Immature natural killer cell (primary cell): ENCODE measurements around the gene SUSD3. TPM values are rescaled to one million over a fixed set of nuclear protein-coding genes. Genes with fewer than 3 reads are reported as not detected.

Experiments used
- DNase-seq, 3 donors: peaks; one replicate each; pipeline ENCODE4 v3.0.0; 2022; ENCODE audit warnings: mixed read lengths in 1 of 3
- H3K27ac Mint-ChIP-seq, 6 donors: one replicate each; pipeline ENCODE4 v1.8.0; 2020; ENCODE audit warnings: mixed read lengths in 6 of 6, mild to moderate bottlenecking in 5 of 6, inconsistent platforms in 4 of 6, moderate library complexity in 3 of 6
- H3K27me3 Mint-ChIP-seq, 3 donors: one replicate each; pipeline ENCODE4 v1.8.0; 2020 to 2021; ENCODE audit warnings: low read depth in 3 of 3, mild to moderate bottlenecking in 3 of 3, mixed read lengths in 3 of 3, moderate library complexity in 3 of 3, inconsistent platforms in 1 of 3
- H3K36me3 Mint-ChIP-seq, 3 donors: one replicate each; pipeline ENCODE4 v1.8.0; 2020; ENCODE audit warnings: mixed read lengths in 3 of 3, inconsistent platforms in 2 of 3, mild to moderate bottlenecking in 2 of 3
- H3K4me1 Mint-ChIP-seq, 2 donors: one replicate each; pipeline ENCODE4 v1.8.0; 2020; ENCODE audit warnings: inconsistent platforms in 2 of 2, mild to moderate bottlenecking in 2 of 2, mixed read lengths in 2 of 2, moderate library complexity in 1 of 2
- H3K4me3 Mint-ChIP-seq, 5 donors: one replicate each; pipeline ENCODE4 v1.8.0; 2020; ENCODE audit warnings: mild to moderate bottlenecking in 5 of 5, mixed read lengths in 5 of 5, inconsistent platforms in 3 of 5, moderate library complexity in 3 of 5
- H3K9me3 Mint-ChIP-seq, 6 donors: one replicate each; pipeline ENCODE4 v1.8.0; 2020; ENCODE audit warnings: mild to moderate bottlenecking in 6 of 6, mixed read lengths in 6 of 6, inconsistent platforms in 4 of 6, moderate library complexity in 3 of 6
- polyA plus RNA-seq, 3 donors: library from polyadenylated mRNA; unstranded; fragments of 300-500 nt; fragmentation: Illumina TruSeq; gene quantifications; one replicate each; pipeline ENCODE4 v1.2.3, GENCODE V29; 2021

SUSD3 gene
- polyA plus RNA-seq, 3 donors from 2014 or later = 3.5 to 5.2 TPM; not detected in 1

GRCh38 chr9:93061791-93062763 is 3.6 kb downstream of the SUSD3 start:
- H3K27ac Mint-ChIP-seq = peak overlapping the region in 3 of 6 donors; percentile 19 to 74 (median 70)
- no peak for DNase-seq

GRCh38 chr9:93064392-93065134 is 6.1 kb downstream of the SUSD3 start:
- Mint-ChIP-seq H3K36me3 (no peaks in the 10 kb centered on the region), H3K9me3 (no peaks in the 10 kb centered on the region), H3K27ac (peak overlapping the region; percentile 85 to 97 (median 94)), H3K27me3 (peaks cover 22 to 43% (median 35%) of the 10 kb centered on the region in 3 donors), H3K4me3 (peak overlapping the region; percentile 82 to 88 (median 85)), H3K4me1 (peaks cover 61 to 67% of the 10 kb centered on the region in 2 donors)
- DNase-seq = peak; percentile 94 to 95 (median 94)

More at GRCh38 chr9:93061791-93062763, 3.6 kb downstream of the SUSD3 start:
- Mint-ChIP-seq H3K27me3 (peaks cover 32 to 36% (median 35%) of the 10 kb centered on the region in 3 donors), H3K9me3 (no peaks in the 10 kb centered on the region), H3K4me3 (peak overlapping the region in 3 of 5 donors; percentile 13 to 43 (median 24)), H3K4me1 (peaks cover 76 to 82% of the 10 kb centered on the region in 2 donors), H3K36me3 (no peaks in the 10 kb centered on the region)

GRCh38 chr9:93065135-93065720 is 6.7 kb downstream of the SUSD3 start:
- H3K27ac Mint-ChIP-seq = peak overlapping the region; percentile 85 to 97 (median 94)
- no peaks in the 10 kb centered on the region for H3K9me3 Mint-ChIP-seq
- H3K36me3 Mint-ChIP-seq = no peaks in the 10 kb centered on the region
- H3K4me3 Mint-ChIP-seq = peak overlapping the region; percentile 82 to 88 (median 85)
- DNase-seq = no peak
- peaks cover 19 to 39% (median 37%) of the 10 kb centered on the region in 3 donors for H3K27me3 Mint-ChIP-seq
- H3K4me1 Mint-ChIP-seq = peaks cover 54 to 60% of the 10 kb centered on the region in 2 donors

GRCh38 chr9:93066978-93067603 is 8.6 kb downstream of the SUSD3 start:
- peaks cover 36 to 41% of the 10 kb centered on the region in 2 donors for H3K4me1 Mint-ChIP-seq

GRCh38 chr9:93068956-93069355 is 10.5 kb downstream of the SUSD3 start:
- H3K9me3 Mint-ChIP-seq = no peaks in the 10 kb centered on the region
- peaks cover 22 to 30% of the 10 kb centered on the region in 2 donors for H3K4me1 Mint-ChIP-seq
- no peak overlapping the region for H3K4me3 Mint-ChIP-seq
- peaks cover 0 to 4% (median 0%) of the 10 kb centered on the region in 3 donors for H3K36me3 Mint-ChIP-seq
- no peak overlapping the region for H3K27ac Mint-ChIP-seq
- DNase-seq = no peak
- peaks cover 20 to 35% (median 34%) of the 10 kb centered on the region in 3 donors for H3K27me3 Mint-ChIP-seq

More at GRCh38 chr9:93066978-93067603, 8.6 kb downstream of the SUSD3 start:
- peaks cover 0 to 4% (median 0%) of the 10 kb centered on the region in 3 donors for H3K36me3 Mint-ChIP-seq
- no peak for DNase-seq
- H3K27me3 Mint-ChIP-seq = peaks cover 22 to 31% (median 28%) of the 10 kb centered on the region in 3 donors
- no peaks in the 10 kb centered on the region for H3K9me3 Mint-ChIP-seq
- H3K4me3 Mint-ChIP-seq = peak overlapping the region in 1 of 5 donors; percentile 2
- peak overlapping the region in 2 of 6 donors; percentile 42 to 54 for H3K27ac Mint-ChIP-seq

GRCh38 chr9:93071464-93071863 is 13.0 kb downstream of the SUSD3 start:
- H3K4me3 Mint-ChIP-seq = no peak overlapping the region
- H3K27ac Mint-ChIP-seq = no peak overlapping the region
- H3K27me3 Mint-ChIP-seq = peaks cover 12 to 31% (median 22%) of the 10 kb centered on the region in 3 donors
- H3K36me3 Mint-ChIP-seq = peaks cover 0 to 4% (median 0%) of the 10 kb centered on the region in 3 donors
- H3K4me1 Mint-ChIP-seq = peaks cover 0 to 7% of the 10 kb centered on the region in 2 donors
- no peak for DNase-seq
- no peaks in the 10 kb centered on the region for H3K9me3 Mint-ChIP-seq

GRCh38 chr9:93072383-93072795 is 13.9 kb downstream of the SUSD3 start:
- H3K4me1 Mint-ChIP-seq = peaks cover 0 to 2% of the 10 kb centered on the region in 2 donors
- H3K27me3 Mint-ChIP-seq = peaks cover 12 to 32% (median 23%) of the 10 kb centered on the region in 3 donors

GRCh38 chr9:93076101-93076791 is 17.7 kb downstream of the SUSD3 start:
- peaks cover 0 to 5% (median 0%) of the 10 kb centered on the region in 3 donors for H3K36me3 Mint-ChIP-seq
- peaks cover 17 to 34% (median 29%) of the 10 kb centered on the region in 3 donors for H3K27me3 Mint-ChIP-seq
- H3K9me3 Mint-ChIP-seq = no peaks in the 10 kb centered on the region
- H3K4me3 Mint-ChIP-seq = no peak overlapping the region
- DNase-seq = no peak
- peaks cover 0 to 8% of the 10 kb centered on the region in 2 donors for H3K4me1 Mint-ChIP-seq
- H3K27ac Mint-ChIP-seq = no peak overlapping the region

More at GRCh38 chr9:93072383-93072795, 13.9 kb downstream of the SUSD3 start:
- DNase-seq = no peak
- Mint-ChIP-seq H3K4me3 (no peak overlapping the region), H3K36me3 (peaks cover 0 to 4% (median 0%) of the 10 kb centered on the region in 3 donors), H3K27ac (no peak overlapping the region), H3K9me3 (no peaks in the 10 kb centered on the region)

- DNase-seq = no peak
- Mint-ChIP-seq H3K27ac (no peak overlapping the region), H3K36me3 (peaks cover 0 to 5% (median 0%) of the 10 kb centered on the region in 3 donors)
Measured at GRCh38 chr9:93076792-93077128, 18.3 kb downstream of the SUSD3 start.

GRCh38 chr9:93077367-93077766 is 18.9 kb downstream of the SUSD3 start:
- Mint-ChIP-seq H3K27ac (no peak overlapping the region), H3K36me3 (peaks cover 0 to 5% (median 0%) of the 10 kb centered on the region in 3 donors), H3K27me3 (peaks cover 13 to 32% (median 30%) of the 10 kb centered on the region in 3 donors), H3K9me3 (no peaks in the 10 kb centered on the region), H3K4me1 (peaks cover 0 to 8% of the 10 kb centered on the region in 2 donors), H3K4me3 (no peak overlapping the region)
- DNase-seq = no peak

More at GRCh38 chr9:93076792-93077128, 18.3 kb downstream of the SUSD3 start:
- H3K4me3 Mint-ChIP-seq = no peak overlapping the region
- H3K9me3 Mint-ChIP-seq = no peaks in the 10 kb centered on the region
- H3K27me3 Mint-ChIP-seq = peaks cover 13 to 36% (median 32%) of the 10 kb centered on the region in 3 donors
- H3K4me1 Mint-ChIP-seq = peaks cover 0 to 8% of the 10 kb centered on the region in 2 donors

- no peak overlapping the region for H3K27ac Mint-ChIP-seq
- no peak for DNase-seq
- H3K4me1 Mint-ChIP-seq = peaks cover 0 to 12% of the 10 kb centered on the region in 2 donors
- H3K4me3 Mint-ChIP-seq = no peak overlapping the region
- no peaks in the 10 kb centered on the region for H3K9me3 Mint-ChIP-seq
- peaks cover 13 to 31% (median 27%) of the 10 kb centered on the region in 3 donors for H3K27me3 Mint-ChIP-seq
- H3K36me3 Mint-ChIP-seq = peaks cover 0 to 5% (median 0%) of the 10 kb centered on the region in 3 donors
Measured at GRCh38 chr9:93077811-93078210, 19.3 kb downstream of the SUSD3 start.

- Mint-ChIP-seq H3K36me3 (peaks cover 0 to 7% (median 4%) of the 10 kb centered on the region in 3 donors), H3K9me3 (no peaks in the 10 kb centered on the region), H3K27ac (no peak overlapping the region), H3K4me1 (peaks cover 7 to 19% of the 10 kb centered on the region in 2 donors), H3K27me3 (peaks cover 16 to 29% (median 20%) of the 10 kb centered on the region in 3 donors), H3K4me3 (no peak overlapping the region)
- DNase-seq = no peak
Measured at GRCh38 chr9:93079371-93079770, 20.9 kb downstream of the SUSD3 start.
